Prostate gland (tissue), 2 donors: ENCODE results near the gene TRMU.

Experiments used
- CTCF ChIP-seq, 4 experiments: fragments of 200-600 bp in 2 of 4; fragments of 450-650 bp in 2 of 4; sonication (generic) in 2 of 4; IDR thresholded peaks; 1 replicate in 3 of 4; 2 replicates in 1 of 4; pipeline ENCODE4 v1.5.1; 2016 to 2019; ENCODE audit warnings: antibody characterized with exemption in 4 of 4, mild to moderate bottlenecking in 2 of 4, moderate library complexity in 2 of 4
- POLR2A ChIP-seq: fragments of 450-650 bp; IDR thresholded peaks from one replicate; pipeline ENCODE4 v1.6.1; 2016; ENCODE audit warnings: antibody characterized with exemption, mild to moderate bottlenecking
- POLR2AphosphoS5 ChIP-seq: sonication (generic); formaldehyde crosslinking; IDR thresholded peaks from one replicate; pipeline ENCODE4 v1.6.1; 2017; ENCODE audit warnings: antibody characterized with exemption

- TF ChIP-seq CTCF (IDR thresholded peaks at IDR 0.05) (no peak), POLR2A (no peak), POLR2AphosphoS5 (no peak)
Measured at GRCh38 chr22:46339956-46340355, 4.4 kb downstream of the TRMU start.
